Activated CD8-positive, alpha-beta T cell treated with anti-CD3 and anti-CD28 coated beads for 36 hours (primary cell): ENCODE data around the gene SESN2. TPM values are rescaled to one million over a fixed set of nuclear protein-coding genes. Genes with fewer than 3 reads are reported as not detected.
"Not testable (repeated sequence)": the region's sequence is repeated elsewhere in the genome, so short reads cannot be mapped to it uniquely, and the experiment has no call there.

Experiments used
- ATAC-seq: fragments of 200-7000 bp; cut with Tn5 transposase; one replicate; pipeline ENCODE4 v1.10.0; 2021; ENCODE audit warnings: mild to moderate bottlenecking, moderate library complexity
- CTCF ChIA-PET: fragments of 350-600 bp; sonication (Branson Sonifier 250); formaldehyde crosslinking; loops from one replicate; lab custom pipeline; 2021; ENCODE audit warnings: antibody characterized with exemption; lab: Charles Lee
- POLR2A ChIA-PET: fragments of 350-600 bp; sonication (Branson Sonifier 250); formaldehyde crosslinking; loops from one replicate; lab custom pipeline; 2021; ENCODE audit warnings: antibody characterized with exemption; lab: Charles Lee
- DNase-seq: peaks from one replicate; pipeline ENCODE4 v3.0.0-alpha.2; 2020
- H3K27ac Mint-ChIP-seq: one replicate; pipeline ENCODE4 v1.8.0; 2021; ENCODE audit warnings: mild to moderate bottlenecking, mixed read lengths
- H3K27me3 Mint-ChIP-seq: one replicate; pipeline ENCODE4 v1.8.0; 2021; ENCODE audit warnings: mixed read lengths
- H3K36me3 Mint-ChIP-seq: one replicate; pipeline ENCODE4 v1.8.0; 2021; ENCODE audit warnings: low read depth, mixed read lengths
- H3K4me1 Mint-ChIP-seq: one replicate; pipeline ENCODE4 v1.8.0; 2021; ENCODE audit warnings: low read depth, mixed read lengths
- H3K4me3 Mint-ChIP-seq: one replicate; pipeline ENCODE4 v1.8.0; 2021; ENCODE audit warnings: mild to moderate bottlenecking, moderate library complexity, mixed read lengths
- H3K9me3 Mint-ChIP-seq: one replicate; pipeline ENCODE4 v1.8.0; 2021; ENCODE audit warnings: mixed read lengths
- intact Hi-C: fragments of 100-400 bp; cut with micrococcal nuclease; formaldehyde crosslinking; loops from one replicate; pipeline ENCODE4 v1.10.0; 2022
- total RNA-seq, 2 experiments: library from RNA; stranded (reverse); gene quantifications; one replicate each; pipeline ENCODE4 v1.2.3, GENCODE V29; 2021
- TF ChIP-seq, protein P1 (sequence below): fragments of 200-600 bp; IDR thresholded peaks from one replicate; pipeline ENCODE4 v1.8.0; 2022; ENCODE audit warnings: antibody characterized with exemption, mild to moderate bottlenecking

The SESN2 gene
- total RNA-seq, 2 experiments from 2014 or later, result 26.0 to 27.4 TPM

DNA sequence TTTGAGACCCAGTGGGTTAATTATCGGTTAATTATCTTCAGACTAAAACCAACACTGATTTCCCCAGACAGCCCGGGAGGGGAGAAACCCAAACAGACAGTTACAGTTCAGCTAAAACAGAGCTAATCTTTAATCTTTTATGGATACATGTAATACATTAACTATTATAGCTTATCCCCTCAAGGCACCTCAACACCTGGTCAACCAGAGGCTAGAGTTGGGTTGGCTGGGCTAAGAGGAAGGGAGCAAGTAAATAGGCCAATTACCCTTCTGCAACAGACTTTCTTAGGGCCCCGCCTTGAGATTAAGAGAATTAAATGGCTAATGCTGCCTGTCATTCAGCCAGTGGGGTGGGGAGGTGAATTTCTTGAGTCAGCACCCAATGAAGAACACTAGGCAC, 62.9 kb downstream of the SESN2 start:
- Mint-ChIP-seq H3K27me3 (peaks cover 3% of the 10 kb centered on the region), H3K9me3 (no peaks in the 10 kb centered on the region), H3K4me1 (peaks cover 2% of the 10 kb centered on the region), H3K27ac (no peak overlapping the region), H3K36me3 (no peaks in the 10 kb centered on the region), H3K4me3 (no peak overlapping the region)
- ChIA-PET CTCF (interaction anchor here (0.9 kb wide), 1 partner anchor 74 kb away, joined by 3 read pairs; no protein-coding TSS in a partner anchor), POLR2A (no interaction called here)
- DNase-seq (no peak), ATAC-seq (no peak)
- intact Hi-C loops, result no loop called here
- TF ChIP-seq, protein P1, sequence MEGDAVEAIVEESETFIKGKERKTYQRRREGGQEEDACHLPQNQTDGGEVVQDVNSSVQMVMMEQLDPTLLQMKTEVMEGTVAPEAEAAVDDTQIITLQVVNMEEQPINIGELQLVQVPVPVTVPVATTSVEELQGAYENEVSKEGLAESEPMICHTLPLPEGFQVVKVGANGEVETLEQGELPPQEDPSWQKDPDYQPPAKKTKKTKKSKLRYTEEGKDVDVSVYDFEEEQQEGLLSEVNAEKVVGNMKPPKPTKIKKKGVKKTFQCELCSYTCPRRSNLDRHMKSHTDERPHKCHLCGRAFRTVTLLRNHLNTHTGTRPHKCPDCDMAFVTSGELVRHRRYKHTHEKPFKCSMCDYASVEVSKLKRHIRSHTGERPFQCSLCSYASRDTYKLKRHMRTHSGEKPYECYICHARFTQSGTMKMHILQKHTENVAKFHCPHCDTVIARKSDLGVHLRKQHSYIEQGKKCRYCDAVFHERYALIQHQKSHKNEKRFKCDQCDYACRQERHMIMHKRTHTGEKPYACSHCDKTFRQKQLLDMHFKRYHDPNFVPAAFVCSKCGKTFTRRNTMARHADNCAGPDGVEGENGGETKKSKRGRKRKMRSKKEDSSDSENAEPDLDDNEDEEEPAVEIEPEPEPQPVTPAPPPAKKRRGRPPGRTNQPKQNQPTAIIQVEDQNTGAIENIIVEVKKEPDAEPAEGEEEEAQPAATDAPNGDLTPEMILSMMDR, result no peak

DNA sequence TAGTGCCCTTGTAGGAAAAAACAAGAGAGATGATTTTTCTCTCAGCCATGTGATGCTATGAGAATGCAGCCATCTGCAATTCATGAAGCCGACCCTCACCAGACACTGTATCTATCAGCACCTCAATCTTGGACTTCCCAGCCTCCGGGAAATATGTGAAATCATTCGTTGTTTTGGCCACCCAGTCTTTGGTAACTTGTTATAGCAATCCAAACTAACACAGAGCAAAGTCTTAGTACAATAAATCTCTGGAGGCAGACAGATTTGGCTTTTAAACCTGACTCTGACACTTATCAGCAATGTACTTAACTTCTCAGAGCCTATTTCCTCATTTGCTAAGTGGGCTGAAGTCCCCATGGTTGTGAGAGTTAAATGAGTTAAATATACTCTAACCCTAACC, 64.4 kb downstream of the SESN2 start:
- no peak for DNase-seq
- POLR2A ChIA-PET, result no interaction called here
- CTCF ChIA-PET, result no interaction called here
- no peak overlapping the region for H3K27ac Mint-ChIP-seq
- intact Hi-C loops, result no loop called here
- H3K4me1 Mint-ChIP-seq, result peaks cover 9% of the 10 kb centered on the region
- no peak overlapping the region for H3K4me3 Mint-ChIP-seq
- H3K9me3 Mint-ChIP-seq, result no peaks in the 10 kb centered on the region
- ATAC-seq, result no peak
- no peaks in the 10 kb centered on the region for H3K27me3 Mint-ChIP-seq
- peaks cover 2% of the 10 kb centered on the region for H3K36me3 Mint-ChIP-seq
- TF ChIP-seq, protein P1, result no peak

DNA sequence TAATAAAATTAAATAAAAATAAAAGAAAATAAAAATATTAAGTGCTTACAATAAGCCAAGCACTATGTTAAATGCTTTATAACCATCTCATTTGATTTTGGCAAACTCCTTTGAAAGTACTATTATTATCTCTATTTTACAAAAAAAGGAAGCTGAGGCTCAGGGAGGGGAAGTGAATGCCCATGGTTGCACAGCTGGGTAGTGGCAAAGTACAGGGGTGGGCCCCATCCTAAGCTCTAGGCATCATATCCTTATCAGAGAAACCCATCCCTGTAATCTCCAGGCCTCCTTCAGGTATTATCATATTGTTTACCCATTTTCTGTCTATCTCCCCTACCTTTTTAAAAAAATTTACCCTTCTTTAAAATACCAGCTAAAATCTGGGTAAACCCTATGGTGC, 67.2 kb downstream of the SESN2 start:
- DNase-seq (no peak), ATAC-seq (no peak)
- peaks cover 22% of the 10 kb centered on the region for H3K4me1 Mint-ChIP-seq
- no peak overlapping the region for H3K27ac Mint-ChIP-seq
- no peaks in the 10 kb centered on the region for H3K9me3 Mint-ChIP-seq
- intact Hi-C loops, result loop anchor here (5.0 kb wide), 1 partner anchor 79 kb away; no protein-coding TSS in a partner anchor
- no peak overlapping the region for H3K4me3 Mint-ChIP-seq
- ChIA-PET CTCF (interaction anchor here (0.8 to 3.4 kb wide), 3 partner anchors 34 to 78 kb away, joined by 4 to 20 read pairs (median 6); no protein-coding TSS in a partner anchor), POLR2A (interaction anchor here (0.9 to 4.1 kb wide), 4 partner anchors 54 to 322 kb away, joined by 3 to 35 read pairs (median 4); partner anchors contain the start of genes RNU11 and SESN2)
- H3K36me3 Mint-ChIP-seq, result peaks cover 18% of the 10 kb centered on the region
- H3K27me3 Mint-ChIP-seq, result no peaks in the 10 kb centered on the region
- TF ChIP-seq, protein P1, result no peak

DNA sequence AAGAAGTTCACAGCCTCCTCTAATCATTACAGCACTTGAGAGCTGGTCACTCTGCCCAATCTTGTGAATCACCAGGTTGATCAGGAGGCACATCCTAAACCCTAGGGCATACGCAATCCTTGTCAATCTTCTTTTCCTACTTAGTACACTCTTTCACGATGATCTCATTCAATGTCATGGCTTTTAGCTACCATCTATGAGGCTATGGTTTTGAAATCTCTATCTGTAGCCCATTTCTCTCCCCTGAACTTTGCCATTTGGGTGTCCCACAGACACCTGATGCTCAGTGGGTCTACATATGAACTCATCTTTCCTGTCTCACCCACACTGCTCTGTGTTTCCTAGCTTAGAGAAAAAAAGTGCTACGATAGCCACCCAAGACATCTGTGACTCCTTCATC, 67.7 kb downstream of the SESN2 start:
- ChIA-PET CTCF (interaction anchor here (0.8 to 3.4 kb wide), 3 partner anchors 33 to 79 kb away, joined by 4 to 20 read pairs (median 6); no protein-coding TSS in a partner anchor), POLR2A (interaction anchor here (0.6 to 4.1 kb wide), 6 partner anchors 55 to 322 kb away, joined by 3 to 35 read pairs (median 4); partner anchors contain the start of genes RNU11 and SESN2)
- peak; percentile 23 for DNase-seq
- Mint-ChIP-seq H3K4me3 (no peak overlapping the region), H3K27me3 (no peaks in the 10 kb centered on the region), H3K27ac (peak overlapping the region; percentile 72), H3K9me3 (no peaks in the 10 kb centered on the region), H3K36me3 (peaks cover 22% of the 10 kb centered on the region), H3K4me1 (peaks cover 23% of the 10 kb centered on the region)
- peak; percentile 32 for ATAC-seq
- TF ChIP-seq, protein P1, result no peak
- intact Hi-C loops, result loop anchor here (5.0 kb wide), 1 partner anchor 80 kb away; no protein-coding TSS in a partner anchor

DNA sequence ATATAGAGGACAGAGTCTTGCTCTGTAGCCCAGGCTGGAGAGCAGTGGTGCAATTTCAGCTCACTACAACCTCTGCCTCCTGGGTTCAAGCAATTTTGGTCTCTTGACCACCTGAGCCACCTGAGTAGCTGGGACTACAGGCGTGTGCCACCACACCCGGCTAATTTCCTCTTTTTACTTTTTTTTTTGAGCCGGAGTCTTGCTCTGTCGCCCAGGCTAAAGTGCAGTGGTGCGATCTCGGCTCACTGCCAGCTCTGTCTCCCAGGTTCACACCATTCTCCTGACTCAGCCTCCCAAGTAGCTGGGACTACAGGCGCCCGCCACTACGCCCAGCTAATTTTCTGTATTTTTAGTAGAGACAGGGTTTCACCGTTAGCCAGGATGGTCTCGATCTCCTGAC, 68.1 kb downstream of the SESN2 start:
- ChIA-PET CTCF (interaction anchor here (0.8 to 3.4 kb wide), 3 partner anchors 33 to 79 kb away, joined by 4 to 20 read pairs (median 6); no protein-coding TSS in a partner anchor), POLR2A (interaction anchor here (0.6 to 4.5 kb wide), 8 partner anchors 14 to 321 kb away, joined by 3 to 45 read pairs (median 4); partner anchors contain the start of genes RNU11 and SESN2)
- H3K27me3 Mint-ChIP-seq, H3K27ac Mint-ChIP-seq, DNase-seq, ATAC-seq, H3K9me3 Mint-ChIP-seq: not testable (repeated sequence)
- Mint-ChIP-seq H3K36me3 (peaks cover 24% of the 10 kb centered on the region), H3K4me3 (peak overlapping the region; percentile 95), H3K4me1 (peaks cover 24% of the 10 kb centered on the region)
- intact Hi-C loops, result loop anchor here (5.0 kb wide), 1 partner anchor 80 kb away; no protein-coding TSS in a partner anchor
